ENCODE measurements around the gene GRB2. TPM values are rescaled to one million over a fixed set of nuclear protein-coding genes. Genes with fewer than 3 reads are reported as not detected.
A peak's percentile ranks its signal among the peaks of the same experiment; 100 is the strongest.
"Not testable (repeated sequence)": the region's sequence is repeated elsewhere in the genome, so short reads cannot be mapped to it uniquely, and the experiment has no call there.

Gene GRB2
- total and polyA plus RNA-seq, 5 donors from 2014 or later, result 131 to 152 (median 141) TPM

DNA sequence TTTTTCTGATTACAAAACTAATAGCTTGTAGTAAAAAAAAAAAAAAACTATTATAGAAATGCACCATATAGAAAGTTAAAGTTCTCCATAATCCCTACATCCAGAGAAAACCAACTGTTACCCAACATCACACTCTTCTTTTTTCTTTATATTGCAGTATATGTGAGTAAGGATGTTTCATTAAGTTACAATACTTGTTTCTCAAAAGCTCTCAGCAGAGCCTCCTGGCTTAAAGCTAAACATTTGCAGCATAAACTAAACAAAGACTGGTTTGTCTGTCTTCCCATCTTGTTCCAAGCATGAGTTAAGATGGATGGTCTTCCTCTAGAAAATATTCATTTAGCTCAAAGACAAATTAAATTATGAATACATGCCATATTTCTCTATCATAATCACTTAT, 25.2 kb downstream of the GRB2 start:
- H3K27me3 ChIP-seq (ENCODE audit: control insufficient read depth, insufficient read depth, low read length), result no peaks in the 10 kb centered on the region
- H3K27ac ChIP-seq (ENCODE audit: insufficient read depth, low read length, poor library complexity, severe bottlenecking), result no peak overlapping the region
- H3K9me3 ChIP-seq (ENCODE audit: control insufficient read depth in 2 of 2, low read length in 2 of 2), result no peaks in the 10 kb centered on the region
- Mint-ChIP-seq H3K4me1 (peaks cover 31 to 84% (median 53%) of the 10 kb centered on the region in 4 donors), H3K27ac (peak overlapping the region in 1 of 3 donors; percentile 49), H3K9me3 (no peaks in the 10 kb centered on the region), H3K36me3 (peaks cover 13% of the 10 kb centered on the region), H3K4me3 (peak overlapping the region in 2 of 4 donors; percentile 14 to 38), H3K27me3 (no peaks in the 10 kb centered on the region)
- DNase-seq, result no peak
- no peak for ATAC-seq (ENCODE audit: low read depth in 2 of 2)
- H3K36me3 ChIP-seq (ENCODE audit: control insufficient read depth, insufficient read depth, low read length), result peaks cover 13% of the 10 kb centered on the region
- peaks cover 26% of the 10 kb centered on the region for H3K4me1 ChIP-seq (ENCODE audit: control insufficient read depth, insufficient read depth, low read length, poor library complexity, severe bottlenecking)
- peak overlapping the region; percentile 22 for H3K4me3 ChIP-seq (ENCODE audit: low read depth, low read length)

DNA sequence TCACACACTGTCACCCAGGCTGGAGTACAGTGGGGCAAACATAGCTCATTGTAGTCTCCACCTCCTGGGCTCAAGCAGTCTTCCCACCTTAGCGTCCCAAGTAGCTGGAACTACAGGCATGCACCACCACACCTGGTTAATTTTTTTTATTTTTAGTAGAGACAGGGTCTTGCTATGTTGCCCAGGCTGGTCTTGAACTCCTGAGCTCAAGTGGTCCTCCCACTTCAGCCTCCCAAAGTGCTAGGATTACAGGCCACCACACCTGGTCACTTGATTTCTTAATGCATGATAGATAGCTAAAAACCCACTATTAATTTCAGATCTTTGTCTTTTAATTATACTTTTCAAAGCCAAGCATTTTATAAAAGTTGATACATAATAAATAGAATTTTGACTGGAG, 26.1 kb downstream of the GRB2 start:
- H3K27me3 Mint-ChIP-seq; DNase-seq; H3K27me3 ChIP-seq (ENCODE audit: control insufficient read depth, insufficient read depth, low read length); H3K9me3 Mint-ChIP-seq; ATAC-seq (ENCODE audit: low read depth in 2 of 2); H3K9me3 ChIP-seq (ENCODE audit: control insufficient read depth in 2 of 2, low read length in 2 of 2); H3K27ac ChIP-seq (ENCODE audit: insufficient read depth, low read length, poor library complexity, severe bottlenecking): not testable (repeated sequence)
- H3K4me1 ChIP-seq (ENCODE audit: control insufficient read depth, insufficient read depth, low read length, poor library complexity, severe bottlenecking), result peaks cover 23% of the 10 kb centered on the region
- Mint-ChIP-seq H3K27ac (peak overlapping the region in 1 of 3 donors; percentile 15), H3K4me1 (peaks cover 31 to 86% (median 56%) of the 10 kb centered on the region in 4 donors), H3K36me3 (peaks cover 16% of the 10 kb centered on the region), H3K4me3 (peak overlapping the region in 2 of 4 donors; percentile 35 to 38)
- peak overlapping the region; percentile 2 for H3K4me3 ChIP-seq (ENCODE audit: low read depth, low read length)
- peaks cover 20% of the 10 kb centered on the region for H3K36me3 ChIP-seq (ENCODE audit: control insufficient read depth, insufficient read depth, low read length)

DNA sequence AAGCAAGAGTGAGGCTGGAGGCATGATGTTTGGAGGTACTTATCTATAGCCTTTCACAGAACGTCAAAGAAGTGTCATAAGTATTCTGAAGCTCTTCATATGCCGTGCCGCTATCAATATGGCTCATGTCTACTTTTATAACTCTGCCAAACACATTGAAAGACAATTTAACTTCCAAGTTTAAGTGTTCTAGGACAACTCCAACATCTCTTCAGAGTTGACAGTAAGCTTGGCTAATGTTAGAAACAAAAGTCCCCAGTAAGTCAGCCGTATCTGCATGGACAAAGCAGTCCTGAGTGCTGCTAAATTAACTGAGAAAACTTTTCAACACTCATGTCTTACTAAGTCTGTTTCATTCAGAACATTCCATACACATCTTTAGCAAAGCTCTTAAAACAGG, 32.2 kb downstream of the GRB2 start:
- no peak overlapping the region for H3K27ac Mint-ChIP-seq
- no peaks in the 10 kb centered on the region for H3K9me3 ChIP-seq (ENCODE audit: control insufficient read depth in 2 of 2, low read length in 2 of 2)
- H3K27me3 ChIP-seq (ENCODE audit: control insufficient read depth, insufficient read depth, low read length), result no peaks in the 10 kb centered on the region
- peaks cover 44% of the 10 kb centered on the region for H3K4me1 ChIP-seq (ENCODE audit: control insufficient read depth, insufficient read depth, low read length, poor library complexity, severe bottlenecking)
- H3K4me3 ChIP-seq (ENCODE audit: low read depth, low read length), result peak overlapping the region; percentile 48
- ATAC-seq (ENCODE audit: low read depth in 2 of 2), result no peak
- peaks cover 27 to 81% (median 61%) of the 10 kb centered on the region in 4 donors for H3K4me1 Mint-ChIP-seq
- peak overlapping the region in 2 of 4 donors; percentile 38 to 52 for H3K4me3 Mint-ChIP-seq
- H3K9me3 Mint-ChIP-seq, result no peaks in the 10 kb centered on the region
- H3K36me3 ChIP-seq (ENCODE audit: control insufficient read depth, insufficient read depth, low read length), result peaks cover 19% of the 10 kb centered on the region
- no peaks in the 10 kb centered on the region for H3K27me3 Mint-ChIP-seq
- no peak for DNase-seq
- no peak overlapping the region for H3K27ac ChIP-seq (ENCODE audit: insufficient read depth, low read length, poor library complexity, severe bottlenecking)
- peaks cover 27% of the 10 kb centered on the region for H3K36me3 Mint-ChIP-seq

DNA sequence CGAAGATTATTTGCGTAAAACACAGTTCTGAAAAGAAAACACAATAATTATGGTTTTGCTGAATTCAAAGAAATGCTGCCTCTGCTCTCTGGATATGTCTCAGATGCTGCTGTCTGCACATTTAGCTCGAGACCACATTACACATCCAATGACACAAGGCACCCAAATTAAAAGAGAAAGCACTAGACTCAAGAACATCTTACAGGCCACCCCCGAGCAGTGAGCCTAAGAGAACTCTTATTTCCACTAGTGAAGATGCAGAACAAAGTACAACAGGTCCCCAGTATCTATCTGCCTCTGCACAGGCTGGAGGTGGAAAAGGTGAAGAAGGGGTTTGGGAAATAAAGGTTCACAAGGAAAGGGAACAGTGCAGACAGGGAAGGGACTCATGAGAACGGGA, 33.5 kb downstream of the GRB2 start:
- H3K4me3 ChIP-seq (ENCODE audit: low read depth, low read length), result peak overlapping the region; percentile 51
- Mint-ChIP-seq H3K27ac (peak overlapping the region in 2 of 3 donors; percentile 74 to 83), H3K4me1 (peaks cover 27 to 82% (median 60%) of the 10 kb centered on the region in 4 donors), H3K36me3 (peaks cover 22% of the 10 kb centered on the region), H3K4me3 (peak overlapping the region in 3 of 4 donors; percentile 29 to 70 (median 61)), H3K27me3 (no peaks in the 10 kb centered on the region), H3K9me3 (no peaks in the 10 kb centered on the region)
- ATAC-seq (ENCODE audit: low read depth in 2 of 2) (peak; percentile 50 to 52), DNase-seq (peak in 2 of 3 donors; percentile 16 to 56)
- H3K36me3 ChIP-seq (ENCODE audit: control insufficient read depth, insufficient read depth, low read length), result peaks cover 19% of the 10 kb centered on the region
- H3K27ac ChIP-seq (ENCODE audit: insufficient read depth, low read length, poor library complexity, severe bottlenecking), result no peak overlapping the region
- no peaks in the 10 kb centered on the region for H3K27me3 ChIP-seq (ENCODE audit: control insufficient read depth, insufficient read depth, low read length)
- no peaks in the 10 kb centered on the region for H3K9me3 ChIP-seq (ENCODE audit: control insufficient read depth in 2 of 2, low read length in 2 of 2)
- peaks cover 53% of the 10 kb centered on the region for H3K4me1 ChIP-seq (ENCODE audit: control insufficient read depth, insufficient read depth, low read length, poor library complexity, severe bottlenecking)

DNA sequence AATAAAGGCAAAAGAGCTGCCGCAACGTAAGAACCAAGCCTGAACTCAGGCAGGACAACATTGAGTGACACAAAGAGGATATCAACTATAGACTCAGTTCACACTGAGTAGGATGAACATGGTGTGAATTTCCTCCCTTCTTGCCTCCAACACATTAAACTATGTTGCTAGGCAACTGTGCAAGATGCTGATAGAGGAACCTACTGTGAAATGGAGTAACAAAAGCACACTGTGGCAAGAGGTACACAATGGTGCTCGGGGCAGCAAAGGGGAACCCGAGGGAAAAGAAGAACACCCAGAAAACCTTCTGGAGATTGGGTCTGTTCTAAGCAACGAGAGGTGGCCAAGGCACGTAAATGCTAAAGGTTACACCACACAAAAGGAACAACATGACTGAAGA, 34.1 kb downstream of the GRB2 start:
- no peaks in the 10 kb centered on the region for H3K27me3 ChIP-seq (ENCODE audit: control insufficient read depth, insufficient read depth, low read length)
- no peaks in the 10 kb centered on the region for H3K9me3 Mint-ChIP-seq
- H3K4me1 Mint-ChIP-seq, result peaks cover 27 to 84% (median 64%) of the 10 kb centered on the region in 4 donors
- peak overlapping the region; percentile 51 for H3K4me3 ChIP-seq (ENCODE audit: low read depth, low read length)
- H3K9me3 ChIP-seq (ENCODE audit: control insufficient read depth in 2 of 2, low read length in 2 of 2), result no peaks in the 10 kb centered on the region
- ATAC-seq (ENCODE audit: low read depth in 2 of 2) (peak in 1 of 2 donors; percentile 12), DNase-seq (peak in 2 of 3 donors; percentile 13 to 27)
- H3K27ac ChIP-seq (ENCODE audit: insufficient read depth, low read length, poor library complexity, severe bottlenecking), result no peak overlapping the region
- H3K4me1 ChIP-seq (ENCODE audit: control insufficient read depth, insufficient read depth, low read length, poor library complexity, severe bottlenecking), result peaks cover 60% of the 10 kb centered on the region
- peaks cover 12% of the 10 kb centered on the region for H3K36me3 ChIP-seq (ENCODE audit: control insufficient read depth, insufficient read depth, low read length)
- H3K27me3 Mint-ChIP-seq, result no peaks in the 10 kb centered on the region
- H3K4me3 Mint-ChIP-seq, result peak overlapping the region in 3 of 4 donors; percentile 29 to 70 (median 61)
- H3K27ac Mint-ChIP-seq, result peak overlapping the region in 2 of 3 donors; percentile 83 to 86
- H3K36me3 Mint-ChIP-seq, result peaks cover 22% of the 10 kb centered on the region

DNA sequence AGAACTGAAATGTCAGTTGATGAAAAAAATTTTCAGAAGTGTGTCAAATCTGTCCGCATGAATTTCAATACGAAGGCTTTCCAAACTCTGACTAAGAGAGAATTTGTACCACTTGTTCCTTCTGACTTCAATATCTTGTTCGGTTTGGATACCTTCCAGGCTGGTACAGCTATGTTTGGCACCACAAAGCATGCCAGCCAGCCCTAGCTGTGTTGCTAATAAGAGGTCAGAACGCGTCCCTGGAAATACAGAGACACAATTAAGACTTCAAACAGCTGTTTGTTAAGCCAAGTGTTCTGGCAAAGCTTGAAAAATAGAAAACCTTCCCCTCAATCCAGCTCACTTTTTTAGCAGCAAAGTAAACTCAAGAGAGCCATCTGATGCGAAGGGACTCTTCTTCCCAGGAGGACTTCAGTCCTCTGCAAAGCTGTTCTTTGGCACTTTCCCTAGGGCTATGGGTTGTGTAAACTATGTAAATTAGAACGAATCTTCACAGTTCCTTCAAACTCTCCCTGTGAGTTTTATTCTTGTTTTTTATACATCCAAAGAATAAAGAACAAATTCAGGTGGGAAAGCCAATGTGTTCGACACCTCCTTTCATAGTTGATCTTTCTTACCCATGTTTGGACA, 35.1 kb downstream of the GRB2 start:
- Mint-ChIP-seq H3K4me1 (peaks cover 36 to 88% (median 71%) of the 10 kb centered on the region in 4 donors), H3K9me3 (no peaks in the 10 kb centered on the region), H3K4me3 (no peak overlapping the region), H3K27ac (peak overlapping the region in 1 of 3 donors; percentile 83), H3K27me3 (no peaks in the 10 kb centered on the region), H3K36me3 (peaks cover 21% of the 10 kb centered on the region)
- DNase-seq, result no peak
- Histone ChIP-seq H3K4me1 (ENCODE audit: control insufficient read depth, insufficient read depth, low read length, poor library complexity, severe bottlenecking) (peaks cover 69% of the 10 kb centered on the region), H3K9me3 (ENCODE audit: control insufficient read depth in 2 of 2, low read length in 2 of 2) (no peaks in the 10 kb centered on the region), H3K27me3 (ENCODE audit: control insufficient read depth, insufficient read depth, low read length) (no peaks in the 10 kb centered on the region), H3K4me3 (ENCODE audit: low read depth, low read length) (no peak overlapping the region), H3K27ac (ENCODE audit: insufficient read depth, low read length, poor library complexity, severe bottlenecking) (no peak overlapping the region), H3K36me3 (ENCODE audit: control insufficient read depth, insufficient read depth, low read length) (peaks cover 10% of the 10 kb centered on the region)
- ATAC-seq (ENCODE audit: low read depth in 2 of 2), result no peak

DNA sequence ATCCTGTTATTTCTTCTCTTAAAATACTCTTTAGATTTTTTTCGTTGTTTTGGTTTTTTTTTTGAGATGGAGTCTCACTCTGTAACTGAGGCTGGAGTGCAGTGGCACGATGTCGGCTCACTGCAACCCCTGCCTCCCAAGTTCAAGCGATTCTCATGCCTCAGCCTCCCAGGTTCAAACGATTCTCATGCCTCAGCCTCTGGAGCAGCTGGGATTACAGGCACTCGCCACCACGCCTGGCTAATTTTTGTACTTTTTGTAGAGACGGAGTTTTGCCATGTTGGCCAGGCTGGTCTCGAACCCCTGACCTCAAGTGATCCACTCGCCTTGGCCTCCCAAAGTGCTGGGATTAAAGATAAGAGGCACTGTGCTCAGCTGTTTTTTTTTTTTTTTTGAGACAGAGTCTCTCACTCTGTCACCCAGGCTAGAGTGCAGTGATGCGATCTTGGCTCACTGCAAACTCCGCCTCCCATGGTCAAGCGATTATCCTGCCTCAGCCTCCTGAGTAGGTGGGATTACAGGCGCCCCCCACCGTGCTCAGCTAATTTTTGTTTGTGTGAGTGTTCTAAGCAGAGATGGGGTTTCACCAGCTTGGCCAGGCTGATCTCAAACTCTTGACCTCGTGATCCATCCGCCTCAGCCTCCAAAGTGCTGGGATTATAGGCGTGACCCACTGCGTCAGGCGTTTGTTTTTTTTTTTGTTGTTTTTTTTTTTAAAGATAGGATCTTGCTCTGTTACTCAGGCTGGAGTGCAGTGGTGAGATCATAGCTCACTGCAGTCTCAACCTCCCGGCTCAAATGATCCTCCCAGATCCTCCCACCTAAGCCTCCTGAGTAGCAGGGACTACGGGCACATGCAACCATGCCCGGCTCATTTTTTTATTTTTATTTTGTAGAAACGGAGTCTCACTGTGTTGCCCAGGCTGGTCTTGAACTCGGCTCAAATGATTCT, 37.4 kb downstream of the GRB2 start:
- H3K9me3 ChIP-seq (ENCODE audit: control insufficient read depth in 2 of 2, low read length in 2 of 2); H3K9me3 Mint-ChIP-seq; H3K27me3 Mint-ChIP-seq; H3K4me3 ChIP-seq (ENCODE audit: low read depth, low read length); ATAC-seq (ENCODE audit: low read depth in 2 of 2); H3K36me3 ChIP-seq (ENCODE audit: control insufficient read depth, insufficient read depth, low read length); DNase-seq; H3K27me3 ChIP-seq (ENCODE audit: control insufficient read depth, insufficient read depth, low read length); H3K27ac ChIP-seq (ENCODE audit: insufficient read depth, low read length, poor library complexity, severe bottlenecking): not testable (repeated sequence)
- H3K4me1 ChIP-seq (ENCODE audit: control insufficient read depth, insufficient read depth, low read length, poor library complexity, severe bottlenecking), result peaks cover 81% of the 10 kb centered on the region
- peaks cover 17% of the 10 kb centered on the region for H3K36me3 Mint-ChIP-seq
- H3K4me3 Mint-ChIP-seq, result peak overlapping the region in 2 of 4 donors; percentile 15 to 22
- peaks cover 46 to 94% (median 81%) of the 10 kb centered on the region in 4 donors for H3K4me1 Mint-ChIP-seq
- H3K27ac Mint-ChIP-seq, result peak overlapping the region in 1 of 3 donors; percentile 78

All from CD4-positive, CD25-positive, alpha-beta regulatory T cell (primary cell).